Calu3 (cell line): Measurements from ENCODE around the gene PTPRG. TPM values are rescaled to one million over a fixed set of nuclear protein-coding genes. Genes with fewer than 3 reads are reported as not detected.

Experiments used
- BruUV-seq: library from RNA; stranded (reverse); fragments of 400-500 nt; replicated peaks from 2 replicates; lab custom pipeline; 2021; lab: Mats Ljungman, UMichigan
- CTCF ChIA-PET: fragments of 300-600 bp; sonication (Branson Sonifier 250); formaldehyde crosslinking; loops from one replicate; lab custom pipeline; 2022; ENCODE audit warnings: antibody characterized with exemption; lab: Charles Lee
- DNase-seq: peaks from one replicate; pipeline ENCODE4 v3.0.0; 2022
- H3K27ac Mint-ChIP-seq: one replicate; pipeline ENCODE4 v1.8.0; 2022; ENCODE audit warnings: mixed read lengths; ENCODE audit not compliant: unreplicated experiment
- H3K27me3 Mint-ChIP-seq: one replicate; pipeline ENCODE4 v1.8.0; 2022; ENCODE audit warnings: mixed read lengths; ENCODE audit not compliant: unreplicated experiment
- H3K36me3 Mint-ChIP-seq: one replicate; pipeline ENCODE4 v1.8.0; 2022; ENCODE audit warnings: mild to moderate bottlenecking, moderate library complexity, mixed read lengths; ENCODE audit not compliant: insufficient read depth, unreplicated experiment
- H3K4me1 Mint-ChIP-seq: one replicate; pipeline ENCODE4 v1.8.0; 2022; ENCODE audit warnings: mild to moderate bottlenecking, low read depth, mixed read lengths; ENCODE audit not compliant: unreplicated experiment
- H3K4me3 Mint-ChIP-seq: one replicate; pipeline ENCODE4 v1.8.0; 2022; ENCODE audit warnings: mild to moderate bottlenecking, low read depth, moderate library complexity, mixed read lengths; ENCODE audit not compliant: unreplicated experiment
- H3K9me3 Mint-ChIP-seq: one replicate; pipeline ENCODE4 v1.8.0; 2022; ENCODE audit warnings: low read depth, mixed read lengths; ENCODE audit not compliant: unreplicated experiment
- CTCF ChIP-seq: fragments of 200-600 bp; IDR thresholded peaks from one replicate; pipeline ENCODE4 v1.8.0; 2022; ENCODE audit warnings: antibody characterized with exemption; ENCODE audit not compliant: unreplicated experiment
- intact Hi-C: fragments of 100-400 bp; cut with micrococcal nuclease; formaldehyde crosslinking; loops from one replicate; pipeline ENCODE4 v1.10.0; 2022; ENCODE audit not compliant: unreplicated experiment
- total RNA-seq: library from RNA; stranded (reverse); gene quantifications from 2 replicates; pipeline ENCODE4 v1.2.3, GENCODE V29; 2022

PTPRG gene
- total RNA-seq, 1 experiment from 2014 or later: 0.35 TPM

- Mint-ChIP-seq H3K9me3 (peaks cover 11% of the 10 kb centered on the region), H3K27me3 (no peaks in the 10 kb centered on the region), H3K27ac (no peak overlapping the region), H3K4me1 (no peaks in the 10 kb centered on the region), H3K36me3 (no peaks in the 10 kb centered on the region), H3K4me3 (no peak overlapping the region)
- BruUV-seq: no TSS peak
- no peak for TF ChIP-seq CTCF
- no peak for DNase-seq
- CTCF ChIA-PET: no interaction called here
- intact Hi-C loops: no loop called here
Measured at GRCh38 chr3:61595826-61596225, 34.5 kb downstream of the PTPRG start.

- no peak for DNase-seq
- BruUV-seq: no TSS peak
- H3K4me1 Mint-ChIP-seq: no peaks in the 10 kb centered on the region
- intact Hi-C loops: no loop called here
- no peak overlapping the region for H3K4me3 Mint-ChIP-seq
- no peaks in the 10 kb centered on the region for H3K27me3 Mint-ChIP-seq
- CTCF ChIA-PET: no interaction called here
- H3K9me3 Mint-ChIP-seq: peaks cover 7% of the 10 kb centered on the region
- no peak overlapping the region for H3K27ac Mint-ChIP-seq
- H3K36me3 Mint-ChIP-seq: no peaks in the 10 kb centered on the region
- TF ChIP-seq CTCF: no peak
Measured at GRCh38 chr3:61597906-61598305, 36.5 kb downstream of the PTPRG start.

GRCh38 chr3:61600195-61600594 lies 38.8 kb downstream of the PTPRG start:
- Mint-ChIP-seq H3K27me3 (no peaks in the 10 kb centered on the region), H3K4me3 (no peak overlapping the region), H3K36me3 (no peaks in the 10 kb centered on the region), H3K27ac (no peak overlapping the region), H3K4me1 (no peaks in the 10 kb centered on the region), H3K9me3 (peaks cover 5% of the 10 kb centered on the region)
- no peak for TF ChIP-seq CTCF
- intact Hi-C loops: no loop called here
- no TSS peak for BruUV-seq
- CTCF ChIA-PET: no interaction called here
- DNase-seq: no peak

- no peak overlapping the region for H3K27ac Mint-ChIP-seq
- no peak for TF ChIP-seq CTCF
Measured at GRCh38 chr3:61601831-61602230, 40.5 kb downstream of the PTPRG start.

More at GRCh38 chr3:61601831-61602230, 40.5 kb downstream of the PTPRG start:
- no peak for DNase-seq
- intact Hi-C loops: no loop called here
- CTCF ChIA-PET: no interaction called here
- no TSS peak for BruUV-seq
- Mint-ChIP-seq H3K36me3 (no peaks in the 10 kb centered on the region), H3K4me1 (no peaks in the 10 kb centered on the region), H3K4me3 (no peak overlapping the region), H3K9me3 (peaks cover 5% of the 10 kb centered on the region), H3K27me3 (no peaks in the 10 kb centered on the region)
